NCI-H1105 treated with DMSO at 0.1 percent for 48 hours (cell line): ENCODE results near the gene BAIAP2.

Source experiments
- DNase-seq: peaks from one replicate; lab custom pipeline; 2025; lab: John Stamatoyannopoulos, UW

Gene BAIAP2

GRCh38 chr17:81158688-81159590, 124.0 kb downstream of the BAIAP2 start:
- no peak for DNase-seq

GRCh38 chr17:81159611-81160265, 124.8 kb downstream of the BAIAP2 start:
- no peak for DNase-seq

DNA sequence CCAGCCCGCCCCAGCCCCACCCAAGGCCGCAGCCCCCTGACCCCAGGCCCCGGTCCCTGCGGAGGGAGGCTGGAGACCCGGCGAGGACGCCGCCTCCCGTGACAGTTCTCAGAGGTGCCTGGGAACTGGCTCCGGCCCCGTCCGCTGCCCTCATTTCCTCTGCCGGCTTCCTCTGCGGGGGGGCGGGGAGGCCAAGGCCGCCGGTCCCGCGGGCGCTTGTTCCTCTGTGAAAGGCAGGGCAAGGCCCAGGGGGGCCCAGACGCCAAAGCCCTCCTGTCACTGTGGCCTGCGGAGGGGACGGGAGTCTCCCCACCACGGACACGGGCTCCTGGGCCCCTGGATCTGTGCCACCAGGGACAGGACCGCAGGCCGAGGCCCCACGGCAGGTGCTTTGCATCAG, 125.4 kb downstream of the BAIAP2 start:
- no peak for DNase-seq

- no peak for DNase-seq
Observed at GRCh38 chr17:81160747-81161453, 125.9 kb downstream of the BAIAP2 start.

GRCh38 chr17:81161536-81161935, 126.6 kb downstream of the BAIAP2 start:
- no peak for DNase-seq

GRCh38 chr17:81161972-81162371, 127.0 kb downstream of the BAIAP2 start:
- no peak for DNase-seq

DNA sequence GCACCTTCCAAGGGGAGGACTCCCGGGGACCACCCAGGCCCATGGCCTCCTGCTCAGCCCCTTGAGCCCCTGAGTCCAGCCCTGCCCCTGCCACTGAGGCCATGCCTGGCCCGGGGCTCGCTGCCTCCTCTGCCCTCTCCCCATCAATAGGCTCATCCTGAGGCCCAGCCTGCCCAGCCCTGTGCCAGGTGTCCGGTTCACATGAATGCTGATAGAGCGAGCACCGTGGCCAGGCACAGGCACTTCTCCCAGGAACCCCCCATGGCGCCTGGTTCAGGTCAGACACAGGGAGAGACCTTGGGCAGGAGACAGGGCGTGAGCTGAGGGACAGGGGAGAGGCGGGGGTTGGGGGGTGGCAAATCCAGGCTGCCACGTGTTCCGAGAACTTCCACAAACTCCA, 127.5 kb downstream of the BAIAP2 start:
- DNase-seq, result no peak

DNA sequence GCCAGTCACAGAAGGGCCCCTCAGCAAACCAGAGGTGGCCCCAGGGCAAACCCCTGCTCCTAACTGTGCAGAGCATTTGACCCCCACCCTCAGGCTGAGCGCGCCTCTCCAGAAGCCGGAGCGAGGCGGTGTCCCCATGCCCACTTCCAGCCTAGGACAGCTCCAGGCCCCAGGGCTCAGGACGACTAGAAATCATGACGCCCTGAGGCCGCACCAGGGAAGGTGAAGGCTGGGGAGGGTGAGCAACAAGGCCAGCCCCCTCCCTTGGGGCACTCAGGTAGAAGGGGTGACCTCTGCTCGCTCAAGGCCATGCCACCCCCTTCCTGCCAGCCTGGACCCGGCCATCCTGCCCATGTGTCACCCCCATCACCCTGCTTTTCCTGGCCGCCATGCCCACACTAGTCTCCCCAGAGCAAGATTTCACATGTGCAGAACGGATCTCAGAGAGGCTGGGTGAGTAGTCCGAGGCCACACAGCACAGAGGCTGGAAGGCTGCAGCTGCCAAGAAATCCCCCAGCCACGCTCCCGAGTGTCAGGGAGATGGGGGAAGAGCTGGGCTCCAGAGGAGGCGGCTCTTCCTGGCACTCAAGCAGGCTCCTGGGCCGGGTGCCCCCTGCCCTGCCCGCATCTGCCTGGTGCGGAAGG, 128.2 kb downstream of the BAIAP2 start:
- DNase-seq, result no peak

DNA sequence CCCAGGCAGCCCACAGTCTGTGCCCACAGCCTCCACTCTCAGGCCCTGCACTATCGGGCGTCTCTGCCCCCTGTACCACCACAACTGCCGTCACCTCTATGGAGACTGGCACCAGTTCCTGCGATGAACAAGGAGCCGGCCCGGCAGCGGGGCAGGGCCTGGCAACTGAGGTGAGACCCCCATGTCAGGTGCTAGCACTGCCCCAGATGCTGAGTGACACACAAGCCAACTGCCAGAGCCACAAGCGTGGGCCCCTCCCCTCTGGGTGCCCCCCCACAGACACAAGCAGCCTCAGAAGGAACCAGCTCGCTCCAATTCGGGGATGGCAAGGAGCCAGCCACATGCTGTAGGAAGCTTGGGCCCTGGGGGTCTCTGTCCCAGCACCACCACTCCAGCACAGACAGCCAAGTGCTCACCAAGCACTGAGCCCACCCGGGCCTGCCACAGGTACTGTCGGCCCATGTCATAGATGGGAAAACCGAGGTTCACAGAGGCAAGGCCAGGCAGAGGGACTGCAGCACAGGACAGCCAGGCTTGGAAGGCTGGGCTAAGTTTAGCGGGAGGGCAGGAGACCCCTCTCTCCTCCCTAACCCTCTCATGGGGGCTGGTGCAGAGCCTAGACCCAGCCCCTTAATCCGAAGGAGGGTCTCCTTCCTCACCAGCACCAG, 128.9 kb downstream of the BAIAP2 start:
- no peak for DNase-seq

DNA sequence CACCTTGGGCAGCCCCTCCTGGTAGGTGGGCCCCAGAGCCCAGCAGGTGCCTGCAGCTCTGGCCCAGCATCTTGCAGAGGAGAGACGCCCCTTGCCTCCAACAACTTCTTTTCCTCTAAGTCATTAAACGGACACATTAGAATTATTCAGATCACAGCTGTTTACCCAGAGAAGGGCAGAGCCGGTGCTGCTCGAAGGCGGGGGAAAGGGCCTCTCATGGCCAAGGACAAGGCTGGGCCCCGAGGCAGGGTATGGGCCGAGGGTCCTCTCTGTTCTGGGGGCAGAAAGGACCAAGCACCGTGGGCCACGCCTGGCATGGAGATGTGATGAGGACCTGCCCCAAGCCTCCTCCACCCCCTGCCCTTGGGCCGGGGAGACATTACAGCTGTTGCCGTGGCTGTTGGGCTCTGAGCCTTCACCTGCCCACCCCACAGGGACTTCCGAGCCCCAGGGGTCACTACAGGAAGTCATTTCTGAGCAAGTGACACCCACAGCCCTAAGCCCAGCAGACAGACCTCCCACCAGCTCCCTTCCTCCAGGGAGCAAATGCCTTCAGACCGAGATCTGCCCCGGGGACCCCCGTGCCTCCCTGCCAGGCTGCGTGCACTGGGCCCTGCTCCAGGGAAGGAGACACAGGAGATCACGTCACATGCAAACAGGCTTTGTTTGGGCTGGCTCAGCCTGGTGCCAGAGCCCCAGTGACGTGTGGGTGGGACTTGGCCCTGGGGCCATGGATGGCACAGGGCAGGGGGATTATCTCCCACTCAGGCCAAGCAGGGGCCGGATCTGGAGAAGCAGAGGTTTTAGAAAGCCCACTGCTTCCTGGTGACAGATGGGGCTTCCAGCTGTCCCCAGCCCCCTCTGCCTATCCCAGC, 129.7 kb downstream of the BAIAP2 start:
- no peak for DNase-seq

GRCh38 chr17:81165246-81166032, 130.5 kb downstream of the BAIAP2 start, which contains the start of gene PVALEF:
Gene PVALEF, plus strand, starts transcription at chr17:81165507. Its CDS starts 15,720 bp downstream, at chr17:81181227.
- no peak for DNase-seq

DNA sequence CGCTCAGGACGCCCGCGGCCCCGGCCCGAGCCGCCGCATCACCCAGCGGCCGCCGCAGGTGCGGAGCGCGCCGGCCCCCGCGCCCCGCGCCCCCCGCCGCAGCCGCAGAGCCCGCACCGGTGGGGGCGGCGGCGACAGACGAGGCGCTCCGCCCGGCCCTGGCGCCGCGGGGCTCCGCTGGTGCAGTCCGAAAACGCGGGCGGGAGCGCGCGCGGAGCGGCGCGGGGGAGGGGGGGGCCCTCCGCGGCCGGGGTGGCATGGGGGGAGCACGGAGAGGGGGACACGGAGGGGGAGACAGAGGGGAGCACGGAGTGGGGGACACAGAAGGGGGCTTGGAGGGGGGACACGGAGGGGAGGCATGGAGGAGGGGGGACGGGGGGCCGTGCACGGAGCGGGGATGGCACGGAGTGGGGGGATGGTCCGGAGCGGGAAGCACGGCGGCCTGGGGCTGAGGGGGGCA, 131.1 kb downstream of the BAIAP2 start, which contains the start of gene AATK:
AATK (minus strand) TSS at position 189 of the 460 bp plus-strand sequence. CDS start 229 bp downstream, outside the sequence.
- DNase-seq, result no peak
